GM23248 (cell line): Measurements from ENCODE around the gene ADAD2.

ENCODE experiments used
- EZH2 ChIP-seq: fragments of 200-600 bp; sonication (generic); IDR thresholded peaks from 2 replicates; pipeline ENCODE4 v1.6.1; 2018; ENCODE audit warnings: antibody characterized with exemption, mild to moderate bottlenecking; ENCODE audit not compliant: insufficient read depth, poor library complexity, severe bottlenecking
- EZH2phosphoT487 ChIP-seq: fragments of 200-600 bp; sonication (generic); IDR thresholded peaks from 2 replicates; pipeline ENCODE4 v1.6.1; 2018; ENCODE audit warnings: antibody characterized with exemption, moderate library complexity, mild to moderate bottlenecking, low read depth; ENCODE audit not compliant: insufficient read depth

GRCh38 chr16:84225126-84225525 is 34.2 kb downstream of the ADAD2 start:
- no peak for TF ChIP-seq EZH2
- TF ChIP-seq EZH2phosphoT487 = no peak
